HG03159 (cell line): ENCODE results near the gene RABGAP1L.

Source experiments
- ATAC-seq: cut with Tn5 transposase; IDR thresholded peaks from one replicate; pipeline ENCODE4 v1.9.1; 2021; ENCODE audit warnings: mild to moderate bottlenecking, moderate library complexity; ENCODE audit not compliant: unreplicated experiment

Gene RABGAP1L

DNA sequence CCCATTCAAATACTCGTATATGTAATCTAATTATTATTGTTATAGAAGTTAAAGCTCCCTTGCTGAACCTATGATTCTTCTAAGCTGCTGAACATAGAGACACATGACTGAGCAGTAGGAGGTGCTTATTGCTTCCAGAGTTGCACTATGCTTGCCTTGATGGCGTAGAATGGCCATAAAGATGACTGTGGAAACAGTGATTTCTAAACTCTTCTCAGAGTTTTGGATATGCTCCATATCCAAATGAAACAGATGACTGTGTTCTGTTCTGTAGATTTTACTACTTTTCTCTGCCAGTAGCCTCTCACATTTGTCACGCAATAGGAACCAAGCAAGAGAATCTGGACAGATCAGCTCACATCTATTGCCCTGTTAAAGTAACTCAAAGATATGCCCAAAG, 752.3 kb downstream of the RABGAP1L start:
- no peak for ATAC-seq

DNA sequence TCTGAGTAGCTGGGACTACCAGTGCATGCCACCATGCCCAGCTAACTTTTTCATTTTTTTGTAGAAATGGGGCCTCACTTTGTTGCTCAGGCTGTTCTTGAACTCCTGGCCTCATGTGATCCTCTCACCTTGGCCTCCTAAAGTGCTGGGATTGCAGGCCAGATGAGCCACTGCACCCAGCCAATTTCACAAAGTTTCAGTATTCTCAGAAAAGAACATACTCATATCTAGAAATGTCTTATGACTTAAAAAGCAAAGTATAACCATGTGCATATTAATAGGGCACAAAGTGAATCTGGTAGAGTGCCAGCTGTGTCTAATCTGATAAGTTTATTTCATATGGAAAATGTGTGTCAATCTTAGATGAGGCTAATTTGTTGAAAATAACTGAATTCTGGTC, 752.9 kb downstream of the RABGAP1L start:
- ATAC-seq: peak; percentile 54

DNA sequence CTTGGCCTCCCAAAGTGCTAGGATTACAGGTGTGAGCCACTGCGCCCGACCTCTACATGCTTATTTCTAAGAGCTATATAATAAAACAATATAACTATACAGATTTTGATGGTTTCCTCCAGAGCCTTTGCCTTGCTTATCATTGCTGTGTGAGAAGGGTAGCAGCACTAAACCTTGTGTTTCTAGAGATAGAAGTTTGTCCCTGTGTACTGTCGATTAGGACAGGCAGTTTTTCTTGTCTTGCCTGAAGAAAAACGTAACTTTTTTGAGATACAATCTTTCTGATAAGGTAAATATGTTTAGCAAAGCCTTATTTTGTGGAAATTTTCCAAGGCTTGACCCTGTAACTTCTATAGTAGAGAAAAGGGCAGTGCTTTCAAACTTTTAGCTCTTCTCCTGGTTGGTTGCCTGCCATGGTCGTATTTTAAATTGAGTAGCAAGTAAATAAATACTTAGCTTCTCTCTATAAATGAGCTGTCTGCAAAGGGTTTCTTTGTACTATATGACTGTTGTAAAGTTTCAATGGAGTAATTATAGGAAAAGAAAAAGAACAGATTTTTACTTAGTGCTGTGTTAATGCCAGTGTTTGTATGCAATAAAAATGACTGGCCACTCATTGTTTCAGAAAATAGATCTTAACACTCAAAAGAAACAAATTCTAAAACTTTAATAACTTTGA, 754.0 kb downstream of the RABGAP1L start:
- no peak for ATAC-seq

DNA sequence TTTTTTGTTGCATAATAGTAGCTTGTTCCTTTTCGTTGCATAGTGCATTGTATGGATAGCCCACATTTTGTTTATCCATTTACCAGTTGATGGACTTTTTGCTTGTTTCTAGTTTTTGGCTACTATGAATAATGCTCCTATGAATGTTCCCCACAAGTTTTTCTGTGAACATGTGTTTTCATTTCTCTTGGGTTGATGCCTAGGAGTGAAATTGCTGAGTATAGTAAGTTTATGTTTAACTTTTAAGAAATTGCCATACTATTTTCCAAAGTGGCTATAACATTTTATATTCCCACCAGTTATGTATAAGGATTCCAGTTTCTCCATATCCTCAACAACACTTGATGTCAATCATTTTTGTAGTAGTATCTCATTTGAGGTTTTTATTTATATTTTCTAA, 755.7 kb downstream of the RABGAP1L start:
- no peak for ATAC-seq

DNA sequence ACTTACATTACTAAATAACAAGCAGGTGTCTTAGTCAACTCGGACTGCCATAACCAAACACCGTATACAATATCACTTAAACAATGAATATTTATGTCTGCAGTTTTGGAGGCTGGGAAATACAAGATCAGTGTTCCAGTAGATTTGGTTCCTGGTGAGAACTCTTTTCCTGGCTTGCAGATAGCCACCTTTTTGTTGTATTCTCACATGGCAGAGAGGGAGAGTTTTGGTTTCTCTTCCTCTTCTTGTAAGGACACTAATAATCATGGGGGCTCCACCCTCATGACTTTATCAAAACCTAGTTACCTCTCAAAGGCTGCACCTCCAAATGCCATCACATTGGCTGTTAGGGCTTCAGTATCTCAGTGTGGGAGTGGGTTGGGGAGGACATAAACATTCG, 757.5 kb downstream of the RABGAP1L start:
- no peak for ATAC-seq

DNA sequence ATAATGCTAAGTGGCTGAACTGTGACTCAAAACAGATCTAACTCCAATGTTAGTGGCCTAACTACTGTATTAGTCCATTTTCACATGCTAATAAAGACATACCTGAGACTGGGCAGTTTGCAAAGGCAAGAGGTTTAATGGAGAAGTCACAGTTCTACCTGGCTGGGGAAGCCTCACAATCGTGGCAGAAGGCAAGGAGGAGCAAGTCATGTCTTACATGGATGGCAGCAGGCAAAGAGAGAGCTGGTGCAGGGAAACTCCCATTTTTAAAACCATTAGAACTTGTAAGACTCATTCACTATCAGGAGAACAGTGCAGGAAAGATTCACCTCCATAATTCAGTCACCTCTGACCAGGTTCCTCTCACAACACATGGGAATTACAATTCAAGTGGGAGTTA, 760.8 kb downstream of the RABGAP1L start:
- no peak for ATAC-seq

DNA sequence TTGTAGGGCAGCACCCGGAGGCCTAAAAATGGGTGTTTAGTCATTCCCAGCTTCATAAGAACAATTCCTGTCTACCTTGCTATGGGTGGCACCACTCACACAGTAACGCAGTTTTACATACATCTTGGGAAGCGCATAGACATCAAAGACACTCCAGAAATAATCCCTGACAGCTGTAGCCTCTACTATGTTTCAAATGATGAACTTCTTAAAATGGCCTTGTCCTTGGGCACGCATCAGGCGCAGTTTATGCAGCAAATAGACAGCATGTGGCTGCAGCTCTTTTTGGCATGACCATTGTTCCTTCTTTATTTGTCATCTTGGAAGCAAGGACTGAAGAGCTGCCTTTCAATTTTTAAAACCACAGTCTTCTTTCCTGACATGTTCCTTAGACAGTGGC, 762.8 kb downstream of the RABGAP1L start:
- ATAC-seq: no peak

DNA sequence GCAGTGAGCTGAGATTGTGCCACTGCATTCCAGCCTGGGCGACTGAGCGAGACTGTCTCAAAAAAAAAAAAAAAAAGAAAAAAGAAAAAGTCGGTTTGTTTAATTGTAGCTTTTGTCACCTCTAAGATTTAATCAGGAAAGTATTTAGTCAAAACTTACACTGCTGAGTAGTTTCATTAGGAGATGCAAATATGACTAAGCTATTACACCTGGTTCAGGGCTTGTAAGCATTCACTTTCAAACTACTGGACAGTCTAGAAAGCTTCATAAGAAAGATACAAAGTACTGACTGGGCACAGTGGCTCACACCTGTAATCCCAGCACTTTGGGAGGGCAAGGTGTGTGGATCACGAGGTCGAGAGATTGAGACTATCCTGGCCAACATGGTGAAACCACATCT, 764.5 kb downstream of the RABGAP1L start:
- ATAC-seq: no peak

DNA sequence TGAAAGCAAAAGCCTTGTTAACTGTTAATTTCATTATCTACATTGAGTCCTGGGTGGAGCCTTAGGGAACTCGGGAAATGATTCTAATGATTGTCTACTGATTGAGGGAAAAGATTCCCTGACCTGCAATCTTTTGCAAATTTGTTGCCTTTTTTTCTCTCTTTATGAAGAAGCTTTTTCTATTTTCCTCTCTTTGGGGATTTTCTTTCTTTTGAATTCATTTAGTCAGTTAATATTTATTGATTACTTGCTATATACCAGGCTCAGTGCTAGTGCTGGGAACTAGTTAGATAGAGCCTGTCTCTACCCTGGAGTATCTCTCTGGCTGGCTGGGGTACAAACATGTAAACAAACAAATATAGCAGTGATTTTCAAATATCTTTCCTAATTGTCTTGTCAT, 769.2 kb downstream of the RABGAP1L start:
- no peak for ATAC-seq

DNA sequence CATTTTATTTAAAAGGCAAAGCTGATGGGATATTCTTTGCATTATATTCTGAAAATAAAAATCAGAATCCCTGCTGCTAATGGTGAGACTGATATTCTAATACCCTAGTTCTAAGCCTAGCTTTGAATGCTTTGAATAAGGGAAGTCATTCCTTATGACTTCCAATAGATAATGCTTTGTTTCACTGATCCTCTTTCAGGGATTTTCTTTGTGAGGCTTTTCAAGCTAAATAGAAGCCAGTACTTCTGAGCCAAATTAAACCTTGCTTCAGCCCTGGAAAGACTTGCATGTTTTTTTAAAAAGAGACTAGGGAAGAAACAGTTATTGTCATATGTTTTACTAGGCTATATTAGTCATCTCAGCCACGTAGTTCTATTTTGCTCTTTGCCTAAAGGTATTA, 771.9 kb downstream of the RABGAP1L start:
- no peak for ATAC-seq

DNA sequence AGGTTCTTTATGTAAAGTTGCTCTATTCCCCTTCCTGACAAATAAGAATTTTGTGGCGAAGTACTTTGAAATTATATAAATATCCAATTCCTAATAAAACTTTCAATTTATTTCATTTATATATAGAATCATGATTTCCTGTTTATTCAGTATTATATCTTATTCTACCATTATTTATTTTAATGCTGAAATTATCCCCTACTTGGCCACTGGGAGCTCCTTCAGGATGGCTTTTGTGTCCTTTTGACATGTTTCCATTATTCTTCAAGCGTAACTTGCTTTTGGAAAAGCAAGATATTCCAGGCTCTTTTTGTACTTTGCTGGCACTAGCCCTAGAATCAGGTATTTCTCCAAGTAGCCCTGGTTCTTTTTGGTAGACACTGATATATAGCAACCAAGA, 773.3 kb downstream of the RABGAP1L start:
- ATAC-seq: no peak

DNA sequence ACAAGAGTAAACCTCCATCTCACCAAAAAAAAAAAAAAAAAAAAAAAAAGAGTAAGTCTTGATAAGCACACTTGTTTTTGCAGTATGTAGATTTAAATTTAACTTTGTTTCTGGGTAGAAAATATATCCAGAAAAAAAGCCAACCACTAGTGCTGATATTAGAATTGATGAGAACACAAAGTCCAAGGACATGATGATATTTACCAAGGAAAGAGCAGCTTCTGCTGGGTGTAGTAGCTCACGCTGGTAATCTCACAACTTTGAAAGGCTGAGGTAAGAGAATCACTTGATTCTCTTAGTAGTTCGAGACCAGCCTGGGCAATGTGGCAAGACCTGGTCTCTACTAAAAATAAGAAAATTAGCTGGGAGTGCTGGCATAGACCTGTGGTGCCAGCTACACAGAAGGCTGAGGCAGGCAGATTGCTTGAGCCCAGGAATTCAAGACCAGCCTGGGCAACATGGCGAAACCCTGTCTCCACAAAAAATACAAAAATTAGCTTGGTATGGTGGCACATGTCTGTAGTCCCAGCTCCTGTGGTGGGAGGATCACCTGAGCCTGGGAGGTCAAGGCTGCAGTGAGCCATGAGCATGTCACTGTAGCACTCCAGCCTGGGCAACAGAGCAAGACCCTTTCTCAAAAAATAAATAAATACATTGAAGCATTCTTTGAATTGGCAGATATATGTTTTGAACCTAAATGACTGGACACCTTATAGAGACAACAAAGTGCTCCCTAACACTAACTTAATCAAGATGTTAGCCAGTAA, 776.8 kb downstream of the RABGAP1L start:
- no peak for ATAC-seq

DNA sequence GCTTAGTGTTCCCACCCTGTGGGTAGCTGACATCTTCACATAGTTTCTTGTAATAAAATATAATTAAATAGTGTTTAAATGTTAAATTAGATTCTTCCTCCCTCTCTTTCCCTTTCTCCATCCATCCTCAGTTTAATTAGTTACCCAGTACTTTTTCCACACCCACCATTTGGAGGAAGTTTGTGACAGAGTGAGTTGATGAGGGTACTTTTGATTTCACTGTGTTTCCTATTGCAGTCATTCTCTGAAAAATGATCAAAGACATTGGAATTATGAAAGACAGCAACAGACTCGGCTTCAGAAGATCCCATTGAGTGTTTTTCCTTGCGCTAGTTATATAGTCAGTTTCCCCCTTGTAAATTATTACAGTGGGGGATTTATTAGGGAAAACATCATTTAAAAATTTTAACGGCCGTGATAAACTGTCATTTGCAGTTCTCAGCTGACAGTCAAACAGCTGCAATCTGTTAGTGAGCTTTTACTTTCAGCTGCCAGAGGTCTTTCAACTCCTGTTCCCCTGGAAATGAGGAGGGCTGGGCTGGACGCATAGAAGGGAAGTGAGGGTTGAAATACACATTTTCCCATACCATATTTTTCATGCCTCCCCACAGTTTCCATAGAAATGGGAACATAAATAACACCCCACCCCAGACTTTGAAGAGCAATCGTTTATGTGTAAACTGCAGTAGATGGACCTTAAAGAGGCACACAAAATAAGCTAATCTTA, 779.1 kb downstream of the RABGAP1L start:
- no peak for ATAC-seq

DNA sequence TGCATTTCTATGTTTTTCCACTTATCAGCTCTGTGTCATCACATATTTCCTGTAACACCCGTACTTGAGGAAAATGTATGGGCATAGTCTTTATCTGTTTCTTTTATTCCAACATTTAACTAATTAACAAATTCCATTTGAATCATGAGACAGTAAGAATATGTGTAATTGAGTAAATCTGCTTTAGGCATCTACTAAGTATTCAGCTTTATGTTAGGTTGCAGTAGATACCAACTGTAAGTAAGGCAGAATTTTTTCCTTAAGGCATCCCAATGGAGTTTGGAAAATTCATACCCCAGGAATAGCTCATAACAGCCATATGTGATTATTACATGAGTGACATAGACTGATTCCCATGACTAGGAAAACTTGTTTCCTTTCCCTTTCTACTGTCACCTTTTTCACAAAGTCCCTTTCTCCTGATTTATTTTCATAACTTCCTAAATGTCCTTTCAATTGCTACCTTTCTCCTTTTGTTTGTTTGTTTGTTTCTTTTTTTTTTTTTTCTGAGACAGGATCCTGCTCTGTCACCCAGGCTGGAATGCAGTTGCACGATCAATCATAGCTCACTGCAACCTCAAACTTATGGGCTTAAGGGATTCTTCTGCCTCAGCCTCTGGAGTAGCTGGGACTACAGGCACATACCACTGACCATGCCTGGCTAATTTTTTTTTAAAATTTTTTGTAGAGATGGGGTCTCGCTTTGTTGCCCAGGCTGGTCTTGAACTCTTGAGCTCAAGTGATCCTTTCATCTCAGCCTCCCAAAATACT, 780.6 kb downstream of the RABGAP1L start:
- no peak for ATAC-seq

DNA sequence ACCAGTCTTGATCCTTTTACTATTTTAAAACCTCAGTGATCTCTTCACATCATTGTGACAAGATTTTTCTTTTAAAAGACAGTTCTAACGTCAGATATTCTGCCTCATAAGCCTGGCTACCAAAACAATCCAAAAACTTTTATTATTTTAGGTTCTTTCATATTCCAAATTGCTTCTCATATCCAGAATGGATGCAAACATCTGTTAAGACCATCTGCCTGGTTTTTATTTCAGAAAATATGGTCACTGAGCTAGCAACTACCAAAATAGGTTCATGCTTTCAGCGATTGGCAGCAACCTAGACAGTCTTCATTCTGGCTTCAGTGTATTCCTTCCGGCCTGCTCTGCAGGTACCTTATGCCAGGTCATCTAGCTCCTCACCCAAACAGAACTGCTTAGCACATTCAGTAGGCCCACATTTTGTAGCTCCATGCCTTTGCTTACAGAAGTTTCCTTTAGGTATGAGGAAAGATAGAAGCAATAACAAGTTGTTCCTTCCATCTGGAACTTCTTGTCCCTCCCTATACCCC, 781.4 kb downstream of the RABGAP1L start:
- no peak for ATAC-seq

DNA sequence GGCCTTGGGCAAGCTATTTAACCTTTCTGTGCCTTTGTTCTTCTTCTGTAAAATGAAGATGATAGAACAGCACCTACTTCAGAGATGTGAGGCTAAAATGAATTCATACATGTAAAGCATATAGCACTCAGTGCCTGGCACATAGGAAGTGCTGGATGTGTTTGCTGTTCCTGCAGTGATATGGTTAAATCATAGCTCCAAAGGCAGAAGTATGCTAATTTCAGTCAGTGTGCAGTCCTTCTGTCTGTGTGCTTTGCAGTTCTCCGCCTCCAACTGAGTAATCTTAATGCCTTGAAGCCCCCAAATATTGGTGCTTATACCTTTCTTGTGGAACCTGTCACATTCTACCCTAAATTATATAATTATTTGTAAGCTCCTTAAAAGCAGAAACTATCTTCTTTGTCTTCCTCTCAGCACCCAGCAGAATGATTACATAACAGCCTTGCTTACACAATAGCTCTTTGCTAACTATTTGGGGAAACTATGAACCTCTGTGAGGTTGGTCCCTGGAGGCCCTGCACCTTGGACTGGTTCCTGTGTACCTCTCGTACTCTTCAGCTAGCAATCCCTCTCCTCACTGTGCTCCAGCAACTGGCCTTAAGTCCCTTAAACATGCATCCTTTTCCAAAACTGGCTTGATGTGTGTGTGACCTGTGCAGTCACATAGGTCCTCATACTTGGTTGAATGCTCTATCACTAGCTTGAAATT, 783.4 kb downstream of the RABGAP1L start:
- no peak for ATAC-seq

DNA sequence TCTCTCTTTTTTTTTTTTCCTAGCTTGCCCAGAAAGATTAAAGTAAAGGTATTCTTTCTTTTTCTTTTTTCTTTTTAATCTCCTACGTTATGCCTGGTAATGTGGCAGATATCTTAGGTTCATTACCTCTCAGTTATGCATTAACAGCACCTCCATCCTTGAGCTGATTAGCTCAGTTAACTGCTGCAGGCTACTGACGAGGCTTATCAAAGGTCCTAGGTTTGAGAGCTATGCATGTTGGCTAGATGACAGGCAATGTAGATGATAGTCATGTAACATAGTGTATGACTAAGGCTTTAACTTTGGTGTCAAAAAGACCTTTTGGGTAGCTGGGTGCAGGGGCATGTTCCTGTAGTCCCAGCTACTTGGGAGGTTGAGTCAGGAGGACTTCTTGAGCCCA, 786.7 kb downstream of the RABGAP1L start:
- no peak for ATAC-seq

DNA sequence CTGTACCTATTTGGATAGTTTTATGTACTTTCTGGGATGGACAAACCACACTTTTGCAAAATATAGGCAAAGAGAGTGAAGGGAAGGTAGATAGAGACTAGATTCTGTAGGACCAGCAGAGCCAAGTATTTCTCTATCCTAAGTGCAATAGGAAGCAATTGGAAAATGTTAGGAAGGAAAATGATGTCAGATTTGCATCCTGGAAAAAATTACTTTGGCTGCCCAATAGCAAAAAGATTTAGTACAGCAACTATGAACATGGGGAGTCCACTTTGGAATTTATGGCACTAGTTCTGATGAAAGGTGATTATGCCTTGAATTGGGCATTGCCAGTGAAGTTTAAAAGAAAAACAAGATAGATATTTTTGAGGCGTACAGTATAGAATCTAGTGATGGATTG, 789.7 kb downstream of the RABGAP1L start:
- ATAC-seq: no peak

DNA sequence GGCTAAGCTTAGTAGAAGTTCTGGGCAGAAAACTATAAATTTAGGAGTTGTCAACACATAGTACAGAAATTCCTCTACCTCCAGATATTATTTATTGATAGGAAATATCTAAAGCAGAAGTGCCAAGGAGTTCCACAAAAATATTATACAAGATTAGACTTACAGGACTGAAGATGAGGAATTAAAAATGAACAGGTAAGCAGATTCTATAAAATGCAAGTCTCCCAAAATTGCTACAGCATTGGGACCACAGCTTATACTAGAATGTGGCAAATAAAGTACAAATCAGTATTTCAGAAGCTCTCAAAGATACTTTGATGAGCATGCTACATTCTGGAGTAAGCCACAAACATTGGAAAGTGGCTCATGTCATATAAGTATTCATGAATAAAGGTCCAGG, 790.3 kb downstream of the RABGAP1L start:
- no peak for ATAC-seq

DNA sequence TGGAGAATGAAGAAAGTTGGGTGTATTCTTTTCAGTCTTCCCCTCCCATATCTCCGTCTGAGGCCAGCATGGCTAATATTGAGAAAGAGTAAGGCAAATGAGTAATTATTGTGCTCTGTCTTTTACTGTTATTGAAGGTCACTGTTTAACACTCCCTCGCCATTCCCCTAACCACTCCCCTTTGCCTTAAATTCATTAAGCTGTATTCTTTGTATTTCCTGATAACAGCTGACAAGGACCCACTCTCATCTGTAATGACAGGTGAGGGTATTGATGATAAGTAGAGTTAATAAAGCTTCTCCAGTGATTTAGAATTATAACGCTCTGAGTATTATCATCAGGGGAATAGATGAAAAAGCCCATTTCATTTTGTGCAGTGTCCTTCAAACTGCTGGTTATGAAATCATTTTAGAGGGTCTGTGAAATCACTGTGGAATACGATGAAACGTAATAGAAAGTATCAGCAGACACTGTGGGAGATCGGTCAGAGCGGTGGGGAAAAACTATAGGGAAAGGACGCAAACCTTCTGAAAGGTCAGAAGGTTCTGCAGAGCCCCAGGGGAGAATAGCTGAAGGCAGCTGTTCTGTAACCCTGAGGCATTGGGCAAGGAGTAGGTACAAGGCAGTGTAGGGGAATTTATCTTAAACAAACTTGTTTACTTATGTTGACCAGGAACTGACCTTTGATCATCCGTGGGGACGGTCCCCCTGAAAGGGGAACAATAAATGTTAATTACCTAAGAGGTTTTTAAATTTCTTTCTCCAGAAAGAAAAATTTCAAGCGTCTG, 794.2 kb downstream of the RABGAP1L start:
- peak; percentile 55 for ATAC-seq
